Esophagus muscularis mucosa (tissue), 4 donors: ENCODE data around the gene PRDX6. TPM values are rescaled to one million over a fixed set of nuclear protein-coding genes. Genes with fewer than 3 reads are reported as not detected.

Source experiments
- DNase-seq: peaks from one replicate; pipeline ENCODE4 v3.0.0-alpha.2; 2017; ENCODE audit errors: extremely low spot score
- H3K27ac ChIP-seq, 4 donors: fragments of 200-600 bp; sonication (generic); replicated peaks in 1 of 4; 1 replicate in 3 of 4; 2 replicates in 1 of 4; pipeline ENCODE4 v1.5.1; 2016 to 2019; ENCODE audit warnings: mild to moderate bottlenecking in 1 of 4
- H3K27me3 ChIP-seq, 4 donors: fragments of 200-600 bp; sonication (generic); one replicate each; pipeline versions ENCODE4 v1.5.1 to v1.6.0; 2016 to 2019
- H3K36me3 ChIP-seq, 4 donors: fragments of 200-600 bp; sonication (generic); one replicate each; pipeline ENCODE4 v1.5.1; 2016 to 2019
- H3K4me1 ChIP-seq, 4 donors: fragments of 200-600 bp; sonication (generic); one replicate each; pipeline ENCODE4 v1.5.1; 2016 to 2019
- H3K4me3 ChIP-seq, 4 donors: fragments of 200-600 bp; sonication (generic); 1 replicate in 2 of 4; 2 replicates in 2 of 4; pipeline ENCODE4 v1.5.1; 2016 to 2019; ENCODE audit warnings: mild to moderate bottlenecking in 4 of 4, moderate library complexity in 1 of 4
- H3K9me3 ChIP-seq, 4 donors: fragments of 200-600 bp; sonication (generic); 1 replicate in 3 of 4; 2 replicates in 1 of 4; pipeline ENCODE4 v1.5.1; 2016 to 2019
- EP300 ChIP-seq: sonication (generic); formaldehyde crosslinking; IDR thresholded peaks from one replicate; pipeline ENCODE4 v1.6.1; 2017; ENCODE audit warnings: antibody characterized with exemption
- POLR2A ChIP-seq: fragments of 450-650 bp; IDR thresholded peaks from one replicate; pipeline ENCODE4 v1.6.1; 2017; ENCODE audit warnings: antibody characterized with exemption, moderate library complexity, mild to moderate bottlenecking, low read depth
- POLR2AphosphoS5 ChIP-seq, 2 donors: sonication (generic); formaldehyde crosslinking; IDR thresholded peaks; one replicate each; pipeline ENCODE4 v1.6.1; 2017; ENCODE audit warnings: antibody characterized with exemption in 2 of 2
- whole genome bisulfite sequencing: methylation state at CpG from one replicate; pipeline ENCODE4 v1.1.5; 2018; 5-methylcytosine and 5-hydroxymethylcytosine counted together
- intact Hi-C: fragments of 100-400 bp; cut with DNase I; formaldehyde crosslinking; loops from one replicate; pipeline ENCODE4 v1.15.1; 2023
- total RNA-seq, 4 donors: library from RNA; depleted of rRNA; stranded (reverse); fragments of >200 nt; gene quantifications; one replicate each; pipeline versions ENCODE4 v1.1.0 to v1.2.1, GENCODE V29; 2016
- TF ChIP-seq, protein P1 (sequence below), 3 experiments: fragments of 200-600 bp in 2 of 3; fragments of 450-650 bp in 1 of 3; sonication (generic) in 2 of 3; IDR thresholded peaks; one replicate each; pipeline ENCODE4 v1.5.1; 2017 to 2019; ENCODE audit warnings: antibody characterized with exemption in 3 of 3, mild to moderate bottlenecking in 2 of 3, moderate library complexity in 1 of 3

The PRDX6 gene
- total RNA-seq, 4 donors from 2014 or later = 319 to 529 (median 375) TPM

DNA sequence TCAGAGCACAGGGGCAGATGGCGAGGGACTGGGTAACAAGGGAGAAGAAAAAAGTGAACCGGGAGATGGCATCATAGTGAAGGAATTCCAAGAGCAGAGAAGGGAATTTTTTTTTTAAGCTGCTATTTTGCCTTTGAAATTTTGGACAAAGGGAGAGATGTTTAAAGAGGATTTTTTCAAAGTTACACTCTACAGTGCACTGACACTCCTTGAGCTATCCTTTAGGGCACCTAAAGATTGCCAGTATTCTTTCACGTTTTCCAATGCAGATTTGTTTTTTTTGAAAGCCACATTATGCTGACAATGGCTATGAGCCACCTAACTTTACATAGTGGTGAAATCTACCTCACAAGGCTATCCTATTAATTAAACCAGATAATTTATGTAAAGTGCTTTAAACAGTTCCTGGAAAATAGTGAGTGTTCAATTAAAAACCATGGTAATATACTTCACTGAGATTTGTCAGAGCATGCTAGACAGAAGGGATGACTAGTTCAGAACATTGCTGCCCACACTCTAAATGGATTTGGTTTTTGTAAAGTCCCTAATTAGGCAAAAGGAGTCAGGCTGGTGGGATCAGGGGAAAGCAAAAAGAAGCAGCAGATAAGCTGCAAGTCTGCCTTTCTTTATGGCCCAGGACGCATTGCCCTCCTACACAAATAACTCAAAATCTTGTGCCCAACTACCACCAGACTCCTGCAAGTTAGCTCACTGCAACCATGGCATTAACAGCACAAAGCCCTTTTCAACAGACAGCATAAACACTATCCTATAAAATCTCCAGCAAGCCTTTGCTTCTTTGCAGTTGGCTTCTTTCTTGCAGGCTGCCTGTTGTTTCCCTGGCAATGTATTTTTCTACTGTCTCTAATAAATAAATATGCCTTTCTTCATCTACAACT, 53.9 kb downstream of the PRDX6 start:
- Histone ChIP-seq H3K4me1 (peaks cover 4 to 17% (median 5%) of the 10 kb centered on the region in 4 donors), H3K4me3 (peak overlapping the region in 1 of 4 donors; percentile 2), H3K27ac (no peak overlapping the region), H3K9me3 (no peaks in the 10 kb centered on the region), H3K27me3 (no peaks in the 10 kb centered on the region), H3K36me3 (no peaks in the 10 kb centered on the region)
- 63% methylated on average over 4 of the region's 4 CpGs for WGBS
- DNase-seq = no peak
- intact Hi-C loops = no loop called here
- no peak for TF ChIP-seq POLR2A
- TF ChIP-seq EP300 = no peak
- no peak for TF ChIP-seq POLR2AphosphoS5 (IDR thresholded peaks at IDR 0.05)
- TF ChIP-seq, protein P1, sequence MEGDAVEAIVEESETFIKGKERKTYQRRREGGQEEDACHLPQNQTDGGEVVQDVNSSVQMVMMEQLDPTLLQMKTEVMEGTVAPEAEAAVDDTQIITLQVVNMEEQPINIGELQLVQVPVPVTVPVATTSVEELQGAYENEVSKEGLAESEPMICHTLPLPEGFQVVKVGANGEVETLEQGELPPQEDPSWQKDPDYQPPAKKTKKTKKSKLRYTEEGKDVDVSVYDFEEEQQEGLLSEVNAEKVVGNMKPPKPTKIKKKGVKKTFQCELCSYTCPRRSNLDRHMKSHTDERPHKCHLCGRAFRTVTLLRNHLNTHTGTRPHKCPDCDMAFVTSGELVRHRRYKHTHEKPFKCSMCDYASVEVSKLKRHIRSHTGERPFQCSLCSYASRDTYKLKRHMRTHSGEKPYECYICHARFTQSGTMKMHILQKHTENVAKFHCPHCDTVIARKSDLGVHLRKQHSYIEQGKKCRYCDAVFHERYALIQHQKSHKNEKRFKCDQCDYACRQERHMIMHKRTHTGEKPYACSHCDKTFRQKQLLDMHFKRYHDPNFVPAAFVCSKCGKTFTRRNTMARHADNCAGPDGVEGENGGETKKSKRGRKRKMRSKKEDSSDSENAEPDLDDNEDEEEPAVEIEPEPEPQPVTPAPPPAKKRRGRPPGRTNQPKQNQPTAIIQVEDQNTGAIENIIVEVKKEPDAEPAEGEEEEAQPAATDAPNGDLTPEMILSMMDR (IDR thresholded peaks at IDR 0.05) = no peak

DNA sequence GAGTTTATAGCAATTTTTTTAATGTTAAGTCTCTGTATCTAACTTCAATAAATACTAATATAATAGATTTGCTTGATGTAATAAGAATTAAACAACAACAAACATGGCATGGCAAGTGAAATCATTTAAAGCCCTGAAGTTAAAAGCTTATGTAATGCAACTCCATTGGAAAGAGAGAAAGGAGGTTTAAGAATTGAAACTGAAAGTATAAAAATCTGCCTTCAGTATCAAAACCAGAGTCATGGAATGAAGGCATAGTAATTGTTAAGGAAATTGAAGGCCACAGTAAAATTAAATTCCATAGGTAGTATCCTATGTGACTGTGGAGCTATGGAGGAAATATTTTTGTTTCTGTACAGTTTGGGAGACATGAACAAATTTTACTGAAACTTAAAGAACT, 55.1 kb downstream of the PRDX6 start:
- H3K4me3 ChIP-seq = no peak overlapping the region
- no peak overlapping the region for H3K27ac ChIP-seq
- DNase-seq = no peak
- intact Hi-C loops = no loop called here
- H3K36me3 ChIP-seq = no peaks in the 10 kb centered on the region
- peaks cover 0 to 10% (median under 1%) of the 10 kb centered on the region in 4 donors for H3K4me1 ChIP-seq
- TF ChIP-seq POLR2AphosphoS5 (IDR thresholded peaks at IDR 0.05) = no peak
- H3K27me3 ChIP-seq = no peaks in the 10 kb centered on the region
- H3K9me3 ChIP-seq = no peaks in the 10 kb centered on the region

DNA sequence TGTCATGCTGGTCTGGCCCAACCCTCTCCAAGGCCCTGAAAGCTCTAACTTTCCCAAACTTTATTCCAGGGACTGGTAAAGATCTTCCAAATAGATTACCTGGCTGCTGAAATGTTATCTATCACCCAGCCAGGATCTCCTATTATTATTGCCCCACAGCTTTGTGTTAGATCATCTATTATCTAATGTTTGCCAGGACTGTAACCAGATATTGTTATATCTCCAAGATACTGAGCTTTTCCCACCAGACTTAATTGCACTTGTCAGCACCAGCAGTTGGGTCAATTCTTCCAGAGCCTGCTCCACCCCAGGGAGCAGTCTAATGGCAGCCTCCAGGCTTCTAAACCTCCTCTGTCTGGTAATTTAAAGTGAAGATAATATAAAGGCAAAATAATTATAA, 59.1 kb downstream of the PRDX6 start:
- H3K27ac ChIP-seq = no peak overlapping the region
- H3K9me3 ChIP-seq = no peaks in the 10 kb centered on the region
- TF ChIP-seq, protein P1 (IDR thresholded peaks at IDR 0.05) = no peak
- no peak for TF ChIP-seq POLR2AphosphoS5 (IDR thresholded peaks at IDR 0.05)
- no peak for TF ChIP-seq POLR2A
- intact Hi-C loops = no loop called here
- no peaks in the 10 kb centered on the region for H3K27me3 ChIP-seq
- DNase-seq = no peak
- H3K4me3 ChIP-seq = no peak overlapping the region
- no peaks in the 10 kb centered on the region for H3K36me3 ChIP-seq
- H3K4me1 ChIP-seq = peaks cover 0 to 8% (median 0%) of the 10 kb centered on the region in 4 donors

Other genes starting within 250 kb of the PRDX6 start
- not detected for gene SLC9C2, start 125.7 kb downstream of the PRDX6 start, total RNA-seq
- gene TEX50, start 158.0 kb downstream of the PRDX6 start, total RNA-seq = not detected
- under 1 TPM in 1 of 4 donors, not detected in 3; 0.33 TPM for gene ANKRD45, start 192.5 kb downstream of the PRDX6 start, total RNA-seq
- gene KLHL20, start 237.6 kb downstream of the PRDX6 start, total RNA-seq = 10 to 100 TPM; 28.3 to 38.3 (median 33.3) TPM